Type B pancreatic cell (in vitro differentiated cells): Measurements from ENCODE around the gene SERPIND1. TPM values are rescaled to one million over a fixed set of nuclear protein-coding genes. Genes with fewer than 3 reads are reported as not detected.
"Not testable (repeated sequence)": the region's sequence is repeated elsewhere in the genome, so short reads cannot be mapped to it uniquely, and the experiment has no call there.

ENCODE experiments used
- DNase-seq: peaks from one replicate; pipeline ENCODE4 v3.0.0; 2021; ENCODE audit warnings: mixed read lengths; ENCODE audit not compliant: unreplicated experiment; ENCODE audit errors: extremely low spot score
- H3K27ac Mint-ChIP-seq: 2 replicates; pipeline ENCODE4 v1.8.0; 2021; ENCODE audit warnings: mild to moderate bottlenecking, mixed read lengths
- H3K27me3 Mint-ChIP-seq: 2 replicates; pipeline ENCODE4 v1.8.0; 2021; ENCODE audit warnings: mixed read lengths
- H3K36me3 Mint-ChIP-seq: 2 replicates; pipeline ENCODE4 v1.8.0; 2021; ENCODE audit warnings: mixed read lengths
- H3K4me1 Mint-ChIP-seq: one replicate; pipeline ENCODE4 v1.8.0; 2021; ENCODE audit warnings: mixed read lengths; ENCODE audit not compliant: unreplicated experiment
- H3K4me3 Mint-ChIP-seq: 2 replicates; pipeline ENCODE4 v1.8.0; 2021; ENCODE audit warnings: mild to moderate bottlenecking, mixed read lengths
- H3K9me3 Mint-ChIP-seq: 2 replicates; pipeline ENCODE4 v1.8.0; 2021; ENCODE audit warnings: mixed read lengths
- CTCF ChIP-seq: fragments of 200-600 bp; sonication (generic); conservative IDR thresholded peaks from 2 replicates; pipeline ENCODE4 v1.5.0; 2021; ENCODE audit warnings: antibody characterized with exemption, mild to moderate bottlenecking
- total RNA-seq: library from RNA; stranded (reverse); gene quantifications from 2 replicates; pipeline ENCODE4 v1.2.1, GENCODE V29; 2021; ENCODE audit warnings: low replicate concordance

The SERPIND1 gene
- total RNA-seq, 1 donor from 2014 or later: 7.1 TPM

DNA sequence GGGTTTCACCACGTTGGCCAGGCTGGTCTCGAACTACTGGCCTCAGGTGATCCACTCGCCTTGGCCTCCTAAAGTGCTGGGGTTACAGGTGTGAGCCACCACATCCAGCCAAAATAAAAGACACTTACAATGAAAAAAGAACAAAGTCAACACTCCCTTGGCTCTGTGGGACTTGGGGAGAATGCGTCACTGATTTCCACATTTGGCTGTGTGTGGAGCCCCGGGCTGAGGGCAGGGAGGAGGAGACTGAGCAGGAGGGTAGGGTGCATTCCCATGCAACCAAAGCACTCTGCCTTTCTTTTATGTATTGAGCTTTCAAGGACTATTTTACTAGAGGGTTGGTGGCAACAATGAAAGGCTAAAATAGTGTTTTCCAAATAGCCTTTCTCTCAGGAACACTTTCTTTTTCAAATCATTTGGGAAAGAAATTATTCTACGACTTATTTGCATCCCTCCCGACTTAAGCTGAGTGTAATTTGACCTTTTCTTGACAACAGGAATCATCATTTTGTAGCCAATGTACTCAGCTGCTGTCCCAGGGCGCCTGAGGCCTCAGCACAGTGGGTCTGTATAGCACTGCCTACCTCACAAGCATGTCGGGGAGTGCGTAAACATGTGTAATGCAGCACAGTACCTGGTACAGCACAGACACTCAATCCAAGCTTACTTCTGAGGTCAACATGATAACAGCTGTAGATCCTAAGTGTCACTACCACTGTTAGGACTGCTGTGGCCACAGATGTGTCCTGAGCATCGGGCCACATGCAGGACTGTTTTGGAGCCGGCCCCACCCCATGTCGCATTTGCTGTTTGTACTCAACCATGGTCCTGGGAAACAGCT, 10.1 kb upstream of the SERPIND1 start:
- H3K36me3 Mint-ChIP-seq: peaks cover 12% of the 10 kb centered on the region
- no peak overlapping the region for H3K4me3 Mint-ChIP-seq
- H3K4me1 Mint-ChIP-seq: no peaks in the 10 kb centered on the region
- no peak for DNase-seq
- no peak for TF ChIP-seq CTCF
- no peaks in the 10 kb centered on the region for H3K9me3 Mint-ChIP-seq
- H3K27ac Mint-ChIP-seq: no peak overlapping the region
- H3K27me3 Mint-ChIP-seq: no peaks in the 10 kb centered on the region

DNA sequence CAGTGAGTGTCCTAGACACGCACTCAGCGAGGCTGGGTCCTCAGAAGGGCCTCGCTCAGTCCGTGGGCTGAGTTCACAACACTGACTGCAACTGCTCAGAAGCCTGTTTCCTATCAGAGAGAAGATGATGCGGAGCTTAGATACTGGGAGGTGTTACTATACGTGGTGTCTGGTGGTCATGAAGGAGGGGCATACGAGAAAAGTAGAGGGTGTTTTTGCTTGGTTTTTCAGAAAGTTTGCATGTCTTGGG, 9.5 kb upstream of the SERPIND1 start:
- no peak overlapping the region for H3K4me3 Mint-ChIP-seq
- no peak for DNase-seq
- no peaks in the 10 kb centered on the region for H3K9me3 Mint-ChIP-seq
- peaks cover 12% of the 10 kb centered on the region for H3K36me3 Mint-ChIP-seq
- no peak overlapping the region for H3K27ac Mint-ChIP-seq
- no peak for TF ChIP-seq CTCF
- H3K4me1 Mint-ChIP-seq: no peaks in the 10 kb centered on the region
- H3K27me3 Mint-ChIP-seq: no peaks in the 10 kb centered on the region

DNA sequence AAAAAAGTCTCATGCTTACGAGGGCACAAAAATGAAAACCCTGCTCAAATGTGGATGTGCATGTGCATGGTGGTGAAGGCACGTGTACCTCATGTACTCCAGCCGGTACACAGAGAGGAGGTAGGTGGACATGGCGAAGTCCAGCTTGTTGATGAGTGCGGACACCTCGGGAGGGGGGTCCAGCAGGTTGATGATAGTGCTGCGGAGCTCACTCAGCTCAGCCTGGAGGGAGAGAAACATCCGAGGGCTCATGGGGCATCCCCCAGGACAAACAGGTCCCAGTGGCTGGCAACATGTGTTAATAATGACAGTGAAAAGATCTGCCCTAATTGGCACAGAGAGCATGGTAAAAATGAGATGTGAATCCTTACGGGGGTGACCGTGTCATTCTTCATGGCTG, 9.2 kb upstream of the SERPIND1 start:
- Mint-ChIP-seq H3K4me3 (no peak overlapping the region), H3K4me1 (no peaks in the 10 kb centered on the region), H3K9me3 (no peaks in the 10 kb centered on the region), H3K36me3 (peaks cover 14% of the 10 kb centered on the region), H3K27me3 (no peaks in the 10 kb centered on the region), H3K27ac (no peak overlapping the region)
- TF ChIP-seq CTCF: no peak
- no peak for DNase-seq

GRCh38 chr22:20765938-20766337, 8.0 kb upstream of the SERPIND1 start:
- DNase-seq: no peak
- Mint-ChIP-seq H3K4me1 (no peaks in the 10 kb centered on the region), H3K27ac (no peak overlapping the region), H3K36me3 (peaks cover 16% of the 10 kb centered on the region), H3K4me3 (no peak overlapping the region), H3K27me3 (no peaks in the 10 kb centered on the region), H3K9me3 (no peaks in the 10 kb centered on the region)
- no peak for TF ChIP-seq CTCF

- H3K4me3 Mint-ChIP-seq: no peak overlapping the region
- no peaks in the 10 kb centered on the region for H3K27me3 Mint-ChIP-seq
- DNase-seq: no peak
- no peaks in the 10 kb centered on the region for H3K9me3 Mint-ChIP-seq
- H3K4me1 Mint-ChIP-seq: no peaks in the 10 kb centered on the region
- H3K36me3 Mint-ChIP-seq: peaks cover 16% of the 10 kb centered on the region
- no peak overlapping the region for H3K27ac Mint-ChIP-seq
- TF ChIP-seq CTCF: no peak
Measured at GRCh38 chr22:20766530-20766929, 7.4 kb upstream of the SERPIND1 start.

GRCh38 chr22:20769496-20769826, 4.5 kb upstream of the SERPIND1 start:
- not testable (repeated sequence) for H3K27me3 Mint-ChIP-seq

More at GRCh38 chr22:20769496-20769826, 4.5 kb upstream of the SERPIND1 start:
- not testable (repeated sequence) for H3K4me3 Mint-ChIP-seq, H3K9me3 Mint-ChIP-seq, H3K27ac Mint-ChIP-seq, H3K4me1 Mint-ChIP-seq, DNase-seq
- H3K36me3 Mint-ChIP-seq: peaks cover 13% of the 10 kb centered on the region
